ENCODE results near the gene LMTK2.

DNA sequence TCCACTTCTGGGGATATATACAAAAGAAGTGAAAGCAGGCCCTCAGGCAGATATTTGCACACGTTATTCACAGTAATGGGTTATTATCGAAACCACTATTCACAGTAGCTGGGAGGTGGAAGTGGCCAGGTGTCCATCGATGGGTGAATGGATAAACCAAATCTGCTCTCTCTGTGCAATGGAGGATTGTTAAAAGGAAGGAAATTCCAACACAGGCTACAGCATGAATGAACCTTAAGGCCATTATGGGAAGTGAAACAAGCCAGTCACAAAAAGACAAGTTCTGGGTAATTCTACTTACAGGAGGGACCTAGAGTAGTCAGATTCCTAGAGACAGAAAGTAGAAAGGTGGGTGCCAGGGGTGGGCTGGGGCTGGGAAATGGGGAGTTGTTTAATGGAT, 56.1 kb downstream of the LMTK2 start:
- TF ChIP-seq POLR2AphosphoS5 (IDR thresholded peaks at IDR 0.05; ENCODE audit: insufficient read depth in 1 of 2, low read depth in 1 of 2) (no peak), POLR2A (IDR thresholded peaks at IDR 0.05) (no peak)
- TF ChIP-seq, protein P1, sequence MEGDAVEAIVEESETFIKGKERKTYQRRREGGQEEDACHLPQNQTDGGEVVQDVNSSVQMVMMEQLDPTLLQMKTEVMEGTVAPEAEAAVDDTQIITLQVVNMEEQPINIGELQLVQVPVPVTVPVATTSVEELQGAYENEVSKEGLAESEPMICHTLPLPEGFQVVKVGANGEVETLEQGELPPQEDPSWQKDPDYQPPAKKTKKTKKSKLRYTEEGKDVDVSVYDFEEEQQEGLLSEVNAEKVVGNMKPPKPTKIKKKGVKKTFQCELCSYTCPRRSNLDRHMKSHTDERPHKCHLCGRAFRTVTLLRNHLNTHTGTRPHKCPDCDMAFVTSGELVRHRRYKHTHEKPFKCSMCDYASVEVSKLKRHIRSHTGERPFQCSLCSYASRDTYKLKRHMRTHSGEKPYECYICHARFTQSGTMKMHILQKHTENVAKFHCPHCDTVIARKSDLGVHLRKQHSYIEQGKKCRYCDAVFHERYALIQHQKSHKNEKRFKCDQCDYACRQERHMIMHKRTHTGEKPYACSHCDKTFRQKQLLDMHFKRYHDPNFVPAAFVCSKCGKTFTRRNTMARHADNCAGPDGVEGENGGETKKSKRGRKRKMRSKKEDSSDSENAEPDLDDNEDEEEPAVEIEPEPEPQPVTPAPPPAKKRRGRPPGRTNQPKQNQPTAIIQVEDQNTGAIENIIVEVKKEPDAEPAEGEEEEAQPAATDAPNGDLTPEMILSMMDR (IDR thresholded peaks at IDR 0.05), result no peak
